ENCODE data around the gene TRIAP1.

The TRIAP1 gene

DNA sequence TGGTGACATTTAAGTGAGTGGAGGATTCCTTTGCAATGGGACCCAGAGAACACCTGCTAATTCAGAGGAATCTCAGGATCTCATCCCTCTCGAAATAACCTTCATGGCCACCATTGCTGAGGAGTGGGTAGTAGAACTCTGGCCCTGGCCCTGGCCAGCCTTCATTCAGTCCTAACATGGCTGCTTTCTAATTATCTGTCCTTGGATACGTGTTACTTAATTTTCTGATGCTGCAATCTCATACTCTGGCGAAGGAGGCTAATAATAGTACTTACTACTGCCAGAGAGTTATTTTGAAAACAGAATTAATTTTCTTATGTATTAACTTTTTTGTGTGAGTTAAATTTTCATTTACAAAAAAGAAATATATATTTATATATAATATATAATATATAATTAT lies 20.4 kb downstream of the TRIAP1 start:
- DNase-seq = no peak

DNA sequence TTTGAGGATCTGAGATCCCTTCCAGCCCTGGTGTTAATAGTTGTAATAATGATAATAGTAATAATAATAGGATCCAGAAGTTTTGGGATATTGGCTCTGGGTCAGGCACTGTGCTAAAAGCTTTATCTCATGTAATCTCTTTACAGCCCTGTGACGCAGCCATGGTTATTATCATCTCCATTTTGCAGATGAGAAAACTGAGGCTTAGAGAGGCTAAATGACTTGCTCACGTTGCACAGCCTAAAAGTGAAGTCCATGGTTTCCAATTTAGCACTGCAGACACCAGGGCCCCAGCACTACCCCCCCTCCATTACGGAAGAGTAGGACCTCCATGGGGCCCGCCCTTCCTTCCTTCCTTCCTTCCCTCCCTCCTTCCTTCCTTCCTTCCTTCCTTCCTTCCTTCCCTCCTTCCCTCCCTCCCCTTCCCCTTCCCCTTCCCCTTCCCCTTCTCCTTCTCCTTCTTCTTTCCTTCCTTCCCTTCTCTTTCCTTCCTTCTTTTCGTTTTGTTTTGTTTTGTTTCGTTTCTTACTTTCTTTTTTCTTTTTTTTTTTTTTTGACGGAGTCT lies 23.2 kb downstream of the TRIAP1 start:
- DNase-seq = no peak

DNA sequence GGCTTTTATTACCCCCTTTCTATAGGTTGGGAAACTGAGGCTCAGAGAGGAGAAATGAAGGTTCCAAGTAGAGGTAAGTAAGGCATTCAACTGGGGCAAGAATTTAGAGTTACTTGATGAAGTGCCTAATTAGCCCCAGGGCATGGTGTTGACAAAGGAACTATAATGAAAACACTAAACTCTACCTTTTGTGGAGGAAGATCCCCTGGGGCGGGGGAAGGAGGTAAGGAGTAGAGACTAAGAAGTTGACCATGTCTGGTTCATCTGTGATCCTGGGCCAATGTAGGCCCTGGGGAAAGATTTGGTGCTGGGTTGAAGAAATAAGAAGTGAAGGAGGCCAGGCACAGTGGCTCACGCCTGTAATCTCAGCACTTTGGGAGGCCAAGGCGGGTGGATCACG lies 24.5 kb downstream of the TRIAP1 start:
- DNase-seq = no peak

DNA sequence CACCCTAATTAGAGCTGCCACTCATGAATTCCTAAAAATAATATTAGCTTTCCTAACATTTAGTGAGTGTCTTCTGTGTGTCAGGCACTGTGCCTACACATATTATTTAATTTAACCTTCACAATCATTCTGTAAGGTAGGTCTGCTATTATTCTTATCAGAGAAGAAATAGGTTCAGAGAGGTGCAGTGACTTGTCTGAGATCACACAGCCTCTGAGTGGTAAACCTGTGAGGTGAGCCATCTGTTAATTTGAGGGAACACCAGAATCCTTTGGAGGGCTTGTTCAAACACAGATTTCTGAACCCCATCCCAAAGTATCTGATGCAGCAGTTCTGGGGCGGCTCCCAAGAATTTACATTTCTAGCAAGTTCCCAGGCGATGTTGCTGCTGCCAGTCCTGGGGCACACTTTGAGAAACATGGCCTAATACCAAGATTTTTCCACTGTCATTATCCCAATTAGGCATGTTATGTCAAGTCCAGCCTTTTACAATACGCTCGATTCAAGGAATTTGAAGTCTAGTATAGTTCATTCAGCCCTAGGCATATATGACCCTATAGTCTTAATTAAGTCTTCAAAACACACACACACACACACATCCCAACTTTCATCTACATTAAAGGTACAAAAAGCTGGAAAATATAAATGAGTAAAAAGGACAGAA lies 28.1 kb downstream of the TRIAP1 start:
- DNase-seq = no peak

DNA sequence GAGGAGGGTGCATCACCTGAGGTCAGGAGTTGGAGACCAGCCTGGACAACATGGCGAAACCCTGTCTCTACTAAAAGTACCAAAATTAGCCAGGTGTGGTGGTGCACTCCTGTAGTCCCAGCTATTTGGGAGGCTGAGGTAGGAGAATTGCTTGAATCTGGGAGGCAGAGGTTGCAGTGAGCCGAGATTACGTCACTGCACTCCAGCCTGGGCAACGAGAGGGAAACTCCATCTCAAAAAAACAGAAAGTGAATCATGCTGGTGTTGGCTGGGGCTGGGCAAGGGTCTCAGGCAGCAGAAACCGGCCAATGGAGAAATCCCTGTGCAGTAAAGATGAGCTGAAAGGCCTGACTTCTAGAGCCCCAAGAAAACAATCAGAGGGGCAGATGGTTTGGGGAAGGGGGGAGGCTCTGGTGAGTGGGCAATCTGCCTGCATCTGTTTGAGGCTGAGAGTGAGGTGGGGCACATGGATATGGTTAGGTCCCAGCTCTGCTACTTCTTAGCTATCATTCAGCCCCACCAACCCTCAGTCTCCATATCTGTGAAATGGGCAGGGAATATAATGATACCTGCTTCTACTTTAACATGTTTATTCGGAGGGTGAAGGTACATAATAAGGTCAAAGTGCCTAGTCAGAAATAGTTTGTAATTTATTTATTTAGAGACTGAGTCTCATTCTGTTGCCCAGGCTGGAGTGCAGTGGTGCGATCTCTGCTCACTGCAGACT lies 29.5 kb downstream of the TRIAP1 start:
- peak; percentile 54 for DNase-seq

DNA sequence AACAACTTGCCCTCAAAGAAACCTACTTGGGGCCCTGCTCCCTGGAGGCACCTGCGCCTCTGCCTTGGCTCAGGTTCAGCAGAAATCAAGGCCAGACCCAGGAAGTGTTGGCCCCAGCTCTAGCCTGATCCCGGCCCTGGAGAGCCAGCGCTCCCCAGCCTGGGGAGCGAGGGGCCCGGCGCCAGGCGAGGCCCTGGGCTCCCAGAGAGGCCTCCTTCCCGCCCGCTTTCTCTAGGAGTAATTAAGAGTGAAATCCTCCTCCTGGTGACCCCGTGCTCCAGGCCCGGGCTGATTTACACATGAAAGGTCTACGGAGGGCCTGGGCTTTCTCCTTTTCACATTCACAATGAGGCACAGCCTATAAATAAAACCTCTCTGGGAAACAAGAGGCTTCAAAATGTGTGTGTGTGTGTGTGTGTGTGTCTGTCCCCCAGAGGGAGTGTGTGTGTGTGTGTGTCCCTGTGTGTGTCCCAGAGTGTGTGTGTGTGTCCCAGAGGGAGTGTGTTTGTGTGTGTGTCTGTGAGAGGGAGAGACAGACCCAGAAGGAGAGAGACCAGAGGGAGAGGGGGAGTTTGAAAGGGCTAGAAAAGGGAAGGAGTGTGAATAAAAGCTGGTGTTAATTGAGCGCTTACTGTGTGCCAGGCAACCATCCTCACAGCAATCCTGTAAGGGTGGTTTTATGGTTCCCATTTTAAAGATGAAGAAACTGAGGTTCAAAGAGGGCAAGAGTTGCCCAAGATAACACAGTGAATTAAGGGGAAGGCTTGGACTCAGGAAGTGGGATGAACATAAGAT lies 32.1 kb downstream of the TRIAP1 start:
- DNase-seq = no peak

DNA sequence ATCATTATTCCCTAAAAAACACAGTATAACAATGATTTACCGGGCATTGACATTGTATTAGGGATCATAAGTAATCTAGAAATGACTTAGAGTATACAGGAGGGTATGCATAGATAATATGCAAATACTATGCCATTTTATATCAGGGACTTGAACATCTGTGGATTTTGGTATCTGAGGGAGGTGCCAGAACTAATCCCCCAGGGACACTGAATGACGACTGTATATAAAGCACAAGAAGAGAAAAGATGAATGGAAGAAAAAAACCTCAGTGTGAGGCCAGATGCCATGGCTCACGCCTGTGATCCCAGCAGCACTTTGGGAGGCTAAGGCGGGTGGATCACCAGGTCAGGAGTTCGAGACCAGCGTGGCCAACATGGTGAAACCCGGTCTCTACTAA lies 33.8 kb downstream of the TRIAP1 start:
- peak; percentile 38 for DNase-seq

DNA sequence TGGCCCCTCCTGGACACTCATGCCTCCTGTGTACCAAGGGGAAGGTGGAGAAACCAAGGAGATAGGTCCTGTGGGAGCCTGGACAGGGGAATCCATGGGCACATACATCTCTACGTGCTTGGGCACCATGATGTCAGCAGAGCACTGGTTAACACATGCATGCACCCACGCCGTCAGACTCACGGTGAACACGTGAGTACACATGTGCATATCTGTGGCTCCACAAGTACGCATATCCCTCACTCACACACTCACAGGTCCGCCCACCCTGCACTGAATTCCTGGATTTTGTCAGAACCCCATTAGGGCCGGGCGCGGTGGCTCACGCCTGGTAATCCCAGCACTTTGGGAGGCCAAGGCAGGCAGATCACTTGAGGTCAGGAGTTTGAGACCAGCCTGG lies 37.4 kb downstream of the TRIAP1 start:
- DNase-seq = no peak

DNA sequence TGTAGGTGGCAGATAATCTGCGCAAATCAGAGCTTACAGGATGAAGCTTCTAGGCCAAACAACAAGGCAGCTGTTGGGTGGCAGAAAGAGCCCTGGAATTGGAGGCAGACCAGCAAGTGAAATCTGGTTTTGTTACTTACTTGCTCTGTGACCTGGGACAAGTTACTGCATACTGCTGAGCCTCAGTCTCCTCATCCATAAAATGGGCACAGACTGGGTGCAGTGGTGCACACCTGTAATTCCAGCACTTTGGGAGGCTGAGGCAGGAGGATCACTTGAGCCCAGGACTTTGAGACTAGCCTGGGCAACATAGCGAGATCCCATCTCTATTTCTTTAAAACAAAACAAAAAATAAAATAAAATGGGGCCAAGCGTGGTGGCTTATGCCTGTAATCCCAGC lies 39.6 kb downstream of the TRIAP1 start:
- DNase-seq = no peak

DNA sequence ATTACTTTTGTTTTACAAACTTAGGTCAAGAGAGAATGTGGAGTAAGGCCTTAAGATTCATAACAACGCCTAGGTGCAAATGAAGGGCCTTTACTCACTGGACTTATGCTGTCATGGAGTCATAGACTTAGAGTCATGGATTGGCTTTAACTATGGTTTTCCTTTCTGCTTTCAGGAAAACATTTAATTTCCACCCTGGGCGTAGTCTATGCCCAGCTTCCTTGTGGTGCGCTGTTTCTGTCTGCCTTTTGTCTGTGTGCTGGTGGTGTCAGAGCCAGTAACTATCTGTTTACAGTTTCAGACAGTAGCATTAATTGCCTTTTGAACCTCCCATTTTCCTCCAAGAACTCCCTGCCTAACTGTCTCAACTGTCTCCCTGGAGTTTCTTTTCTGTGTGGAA lies 40.1 kb downstream of the TRIAP1 start:
- no peak for DNase-seq

DNA sequence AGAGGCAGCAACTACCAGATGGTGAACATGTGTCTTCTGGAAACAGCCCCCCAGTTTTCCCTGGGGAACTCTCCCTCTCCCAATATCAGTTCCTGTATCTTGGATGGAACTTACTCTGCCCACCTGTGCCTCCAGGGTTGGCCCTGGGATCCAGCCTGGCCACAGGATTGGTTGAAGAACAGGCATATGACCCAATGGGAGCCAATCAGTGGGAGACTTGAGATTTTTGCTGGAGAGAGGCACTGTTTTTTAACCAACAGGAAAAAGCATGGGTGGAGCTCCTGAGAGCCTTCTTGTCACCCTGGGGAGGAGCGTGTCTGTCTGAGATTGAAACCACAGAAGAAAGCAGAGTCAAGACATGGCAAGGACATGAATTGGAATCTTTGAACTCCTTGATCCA lies 41.9 kb downstream of the TRIAP1 start:
- DNase-seq = peak; percentile 89

DNA sequence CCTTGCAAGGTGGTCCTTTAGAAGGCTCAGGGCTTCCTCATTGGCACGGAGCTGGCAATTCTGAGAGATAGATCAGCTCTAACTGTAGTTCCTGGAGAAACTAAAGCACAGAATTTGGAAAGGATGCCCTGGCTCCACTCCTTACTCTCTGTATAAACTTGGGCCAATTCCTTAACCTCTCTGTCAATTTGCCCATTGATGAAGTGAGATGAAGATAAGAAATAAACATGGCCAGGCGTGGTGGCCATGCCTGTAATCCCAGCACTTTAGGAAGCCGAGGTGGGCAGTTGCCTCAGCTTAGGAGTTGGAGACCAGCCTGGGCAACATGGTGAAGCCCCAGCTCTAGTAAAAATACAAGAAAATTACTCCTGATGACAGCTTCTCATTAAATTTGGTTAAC lies 42.3 kb downstream of the TRIAP1 start:
- DNase-seq = no peak

DNA sequence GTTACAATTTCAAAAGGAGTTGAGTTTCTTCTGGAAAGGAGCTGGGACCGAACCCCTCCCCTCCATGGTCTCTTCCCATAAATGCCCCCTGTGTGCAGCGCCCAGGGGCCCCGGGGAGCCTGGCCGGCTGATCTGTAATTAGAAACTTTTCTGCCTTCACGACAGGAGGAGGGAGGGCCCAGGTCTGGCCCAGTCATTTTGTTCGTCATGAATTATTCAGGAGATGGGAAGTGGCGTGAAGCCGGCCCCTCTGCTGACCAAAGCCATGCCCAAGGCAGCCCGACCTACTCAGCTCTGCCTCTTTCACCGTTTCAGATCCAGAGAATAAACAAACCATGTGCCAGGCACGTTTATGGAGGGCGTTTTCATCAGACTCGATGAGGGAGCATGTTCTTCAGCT lies 44.0 kb downstream of the TRIAP1 start:
- no peak for DNase-seq

DNA sequence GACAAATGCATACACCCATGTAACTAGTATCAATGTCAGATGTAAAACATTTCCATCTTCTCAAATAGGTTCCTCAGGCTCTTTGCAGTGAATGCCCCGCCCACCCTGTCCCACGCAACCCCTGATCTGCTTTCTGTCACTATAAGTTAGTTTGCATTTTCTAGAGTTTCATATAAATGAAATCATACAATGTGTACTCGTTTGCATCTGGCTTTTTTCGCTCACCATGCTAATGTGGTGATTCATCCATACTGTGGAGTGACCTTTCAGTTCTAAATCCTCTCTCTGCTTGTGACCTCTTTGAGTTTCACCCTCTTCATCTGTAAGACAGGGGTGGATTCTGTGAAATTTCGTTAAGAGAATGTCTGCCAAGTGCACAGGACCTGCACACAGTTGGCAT lies 46.7 kb downstream of the TRIAP1 start:
- no peak for DNase-seq

DNA sequence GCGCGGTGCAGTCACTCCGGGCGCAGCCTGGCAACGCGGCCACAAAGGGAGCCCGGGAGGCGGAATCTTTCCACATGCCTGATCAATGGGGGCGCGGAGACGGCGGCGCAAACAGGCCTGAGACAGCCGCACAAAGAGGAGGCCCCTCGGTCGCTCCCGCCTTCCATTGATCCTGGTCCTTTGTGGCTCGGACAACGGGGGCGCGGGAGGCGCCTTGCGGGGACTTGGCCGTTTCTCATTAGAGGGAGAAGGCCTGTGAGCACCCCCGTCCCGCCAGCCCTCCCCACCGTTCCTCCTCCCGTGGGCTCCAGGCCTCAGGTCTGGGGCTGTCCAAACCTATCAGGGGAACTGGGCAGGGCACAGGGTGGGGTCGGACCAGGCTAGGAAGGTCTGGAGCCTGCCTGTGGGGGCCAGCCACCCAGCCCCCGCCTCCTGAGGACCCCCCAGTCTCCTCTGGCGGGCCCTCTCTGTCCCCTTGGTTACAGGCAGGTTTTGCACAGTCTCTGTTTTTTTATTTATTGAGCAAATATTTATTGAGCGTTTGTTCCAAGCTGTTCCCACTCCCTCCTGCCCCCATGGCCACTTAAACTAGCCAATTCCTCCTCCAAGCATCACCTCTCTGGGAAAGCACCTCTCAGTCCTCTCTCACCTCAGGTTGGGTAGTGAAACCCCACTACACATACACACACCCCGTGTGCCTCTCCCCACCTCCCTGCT lies 48.2 kb downstream of the TRIAP1 start:
- no peak for DNase-seq

DNA sequence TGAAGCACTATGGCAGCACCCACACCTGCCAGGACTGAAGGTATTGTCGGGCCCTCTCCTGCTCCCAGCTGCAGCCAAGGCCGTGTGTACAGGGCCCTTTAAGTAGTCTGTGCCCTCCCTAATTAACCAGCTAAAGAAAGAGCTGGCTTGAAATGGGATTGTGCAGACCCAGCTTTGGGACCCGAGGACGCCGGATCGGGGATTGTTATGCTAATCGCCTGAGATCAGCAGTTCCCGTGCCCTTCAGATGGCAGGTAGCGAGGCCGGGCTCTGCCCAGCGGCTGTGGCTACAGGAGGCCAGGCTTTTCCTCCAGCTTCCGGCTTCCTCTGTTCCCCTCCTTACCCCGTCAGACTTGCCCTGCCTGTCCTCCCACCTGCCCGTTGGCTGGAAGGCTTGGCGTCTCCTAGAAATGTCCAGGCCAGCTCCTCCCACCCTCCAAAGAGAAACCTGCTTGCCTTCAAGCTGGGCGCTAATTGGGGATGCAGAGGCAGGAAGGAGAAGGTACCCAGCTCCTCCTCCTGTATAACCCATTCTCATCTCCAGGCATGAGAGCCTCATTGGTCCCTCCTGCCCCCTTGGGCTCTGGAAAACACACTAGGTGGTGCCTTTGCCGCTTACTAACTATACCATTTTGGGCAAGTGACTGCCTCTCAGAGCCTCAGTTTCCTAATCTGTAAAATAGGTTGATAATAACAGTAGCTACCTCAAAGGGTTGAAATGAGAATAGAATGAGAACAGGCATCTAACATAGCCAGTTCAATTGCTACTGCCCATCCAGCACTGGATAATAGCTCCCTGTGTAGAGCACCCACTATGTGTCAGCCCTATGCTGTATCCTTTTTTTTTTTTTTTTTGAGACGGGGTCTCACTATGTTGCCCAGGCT lies 51.5 kb downstream of the TRIAP1 start:
- no peak for DNase-seq
